GM12891 (cell line): ENCODE measurements around the gene ARHGAP26.

Source experiments
- POLR2A ChIP-seq: IDR thresholded peaks from 2 replicates; pipeline ENCODE4 v1.6.1; 2011; ENCODE audit warnings: low read depth, low read length, control low read depth
- POLR2AphosphoS5 ChIP-seq: IDR thresholded peaks from 2 replicates; pipeline ENCODE4 v1.6.1; 2011; ENCODE audit warnings: low read depth, low read length, control low read depth
- TAF1 ChIP-seq: IDR thresholded peaks from 2 replicates; pipeline ENCODE4 v1.6.1; 2011; ENCODE audit warnings: low read depth, low read length, control low read depth

DNA sequence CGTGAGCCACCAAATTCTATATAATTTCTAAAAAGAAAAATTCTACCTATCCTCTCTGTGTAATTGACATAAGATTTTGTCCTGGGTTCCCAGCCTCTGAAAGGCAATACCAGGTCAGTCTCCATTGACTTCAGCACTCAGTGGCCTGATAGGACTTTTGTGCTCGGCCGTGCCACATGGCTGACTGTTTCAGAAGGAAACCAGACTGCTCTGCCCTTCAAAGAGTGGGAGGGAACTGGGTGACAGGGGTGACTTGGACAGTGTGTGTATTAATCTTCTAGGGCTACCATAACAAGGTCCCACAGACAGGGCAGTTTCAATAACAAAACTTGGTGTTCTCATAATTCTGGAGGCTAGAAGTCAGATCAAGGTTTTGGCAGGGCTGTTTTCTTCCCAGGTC lies 43.0 kb downstream of the ARHGAP26 start:
- TF ChIP-seq POLR2A (no peak), TAF1 (no peak), POLR2AphosphoS5 (no peak)
